ENCODE results near the gene POLR2H. TPM values are rescaled to one million over a fixed set of nuclear protein-coding genes. Genes with fewer than 3 reads are reported as not detected.

Gene POLR2H
- total RNA-seq, 1 experiment from 2014 or later = 156 TPM

GRCh38 chr3:184350618-184351017 is 10.9 kb upstream of the POLR2H start:
- DNase-seq (ENCODE audit: low read depth, low spot score) (no peak), ATAC-seq (no peak)
- in situ Hi-C loops (cut with HindIII; ENCODE audit: low pct_unique_long_range_greater_than_20kb, low sequenced_read_pairs) = no loop called here
- Histone ChIP-seq H3K4me3 (ENCODE audit: low read depth in 2 of 2, low read length in 2 of 2) (no peak overlapping the region), H3K36me3 (ENCODE audit: control insufficient read depth, insufficient read depth, low read length) (no peaks in the 10 kb centered on the region; the same call in 1 of the 2 replicates), H3K27me3 (ENCODE audit: control insufficient read depth, insufficient read depth, low read length) (no peaks in the 10 kb centered on the region), H3K4me1 (ENCODE audit: control insufficient read depth, insufficient read depth, low read length) (peaks cover 2% of the 10 kb centered on the region; the same call in 1 of the 2 replicates), H3K9me3 (ENCODE audit: control insufficient read depth, insufficient read depth, low read depth, low read length) (no peaks in the 10 kb centered on the region), H3K27ac (ENCODE audit: low read length) (no peak overlapping the region)
- intact Hi-C loops (cut with micrococcal nuclease; ENCODE audit: unreplicated experiment) = no loop called here
- ChIA-PET POLR2A (no interaction called here), CTCF (no interaction called here)
- TF ChIP-seq TCF7L2 (IDR thresholded peaks at IDR 0.05; ENCODE audit: low read depth, low read length) (no peak), CTCF (IDR thresholded peaks at IDR 0.05) (no peak), SIN3A (IDR thresholded peaks at IDR 0.05; ENCODE audit: borderline replicate concordance, insufficient read depth, low read depth, low read length) (no peak), POLR2AphosphoS5 (IDR thresholded peaks at IDR 0.05; ENCODE audit: low read depth, low read length) (no peak), REST (IDR thresholded peaks at IDR 0.05; ENCODE audit: insufficient read depth in 1 of 2, low read depth in 2 of 2, low read length in 1 of 2) (no peak)
- no TSS peak for BruUV-seq (replicated peaks)

GRCh38 chr3:184351511-184352148 is 9.9 kb upstream of the POLR2H start:
- no peaks in the 10 kb centered on the region for H3K9me3 ChIP-seq (ENCODE audit: control insufficient read depth, insufficient read depth, low read depth, low read length)
- no peak for ATAC-seq
- TF ChIP-seq CTCF (IDR thresholded peaks at IDR 0.05) (no peak), SIN3A (IDR thresholded peaks at IDR 0.05; ENCODE audit: borderline replicate concordance, insufficient read depth, low read depth, low read length) (no peak), TCF7L2 (IDR thresholded peaks at IDR 0.05; ENCODE audit: low read depth, low read length) (no peak), REST (IDR thresholded peaks at IDR 0.05; ENCODE audit: insufficient read depth in 1 of 2, low read depth in 2 of 2, low read length in 1 of 2) (no peak), POLR2AphosphoS5 (IDR thresholded peaks at IDR 0.05; ENCODE audit: low read depth, low read length) (no peak)
- no peak for DNase-seq (ENCODE audit: low read depth, low spot score)
- intact Hi-C loops (cut with micrococcal nuclease; ENCODE audit: unreplicated experiment) = no loop called here
- POLR2A ChIA-PET = no interaction called here
- no peaks in the 10 kb centered on the region for H3K4me1 ChIP-seq (ENCODE audit: control insufficient read depth, insufficient read depth, low read length)
- no peaks in the 10 kb centered on the region; the same call in 1 of the 2 replicates for H3K36me3 ChIP-seq (ENCODE audit: control insufficient read depth, insufficient read depth, low read length)
- H3K27me3 ChIP-seq (ENCODE audit: control insufficient read depth, insufficient read depth, low read length) = no peaks in the 10 kb centered on the region
- no peak overlapping the region for H3K4me3 ChIP-seq (ENCODE audit: low read depth in 2 of 2, low read length in 2 of 2)
- in situ Hi-C loops (cut with HindIII; ENCODE audit: low pct_unique_long_range_greater_than_20kb, low sequenced_read_pairs) = no loop called here
- CTCF ChIA-PET = interaction anchor here (1.4 kb wide), 1 partner anchor 10 kb away, joined by 3 read pairs; the partner anchor contains the start of genes CLCN2 and POLR2H
- no TSS peak for BruUV-seq (replicated peaks)
- no peak overlapping the region for H3K27ac ChIP-seq (ENCODE audit: low read length)

All from Panc1 (cell line).